Type B pancreatic cell (in vitro differentiated cells): ENCODE data around the gene FOXJ1. TPM values are rescaled to one million over a fixed set of nuclear protein-coding genes. Genes with fewer than 3 reads are reported as not detected.

Experiments used
- DNase-seq: peaks from one replicate; pipeline ENCODE4 v3.0.0; 2021; ENCODE audit warnings: mixed read lengths; ENCODE audit not compliant: unreplicated experiment; ENCODE audit errors: extremely low spot score
- H3K27ac Mint-ChIP-seq: 2 replicates; pipeline ENCODE4 v1.8.0; 2021; ENCODE audit warnings: mild to moderate bottlenecking, mixed read lengths
- H3K27me3 Mint-ChIP-seq: 2 replicates; pipeline ENCODE4 v1.8.0; 2021; ENCODE audit warnings: mixed read lengths
- H3K36me3 Mint-ChIP-seq: 2 replicates; pipeline ENCODE4 v1.8.0; 2021; ENCODE audit warnings: mixed read lengths
- H3K4me1 Mint-ChIP-seq: one replicate; pipeline ENCODE4 v1.8.0; 2021; ENCODE audit warnings: mixed read lengths; ENCODE audit not compliant: unreplicated experiment
- H3K4me3 Mint-ChIP-seq: 2 replicates; pipeline ENCODE4 v1.8.0; 2021; ENCODE audit warnings: mild to moderate bottlenecking, mixed read lengths
- H3K9me3 Mint-ChIP-seq: 2 replicates; pipeline ENCODE4 v1.8.0; 2021; ENCODE audit warnings: mixed read lengths
- total RNA-seq: library from RNA; stranded (reverse); gene quantifications from 2 replicates; pipeline ENCODE4 v1.2.1, GENCODE V29; 2021; ENCODE audit warnings: low replicate concordance
- TF ChIP-seq, protein P1 (sequence below): fragments of 200-600 bp; sonication (generic); conservative IDR thresholded peaks from 2 replicates; pipeline ENCODE4 v1.5.0; 2021; ENCODE audit warnings: antibody characterized with exemption, mild to moderate bottlenecking

Gene FOXJ1
- total RNA-seq, 1 donor from 2014 or later, result 18.2 TPM

DNA sequence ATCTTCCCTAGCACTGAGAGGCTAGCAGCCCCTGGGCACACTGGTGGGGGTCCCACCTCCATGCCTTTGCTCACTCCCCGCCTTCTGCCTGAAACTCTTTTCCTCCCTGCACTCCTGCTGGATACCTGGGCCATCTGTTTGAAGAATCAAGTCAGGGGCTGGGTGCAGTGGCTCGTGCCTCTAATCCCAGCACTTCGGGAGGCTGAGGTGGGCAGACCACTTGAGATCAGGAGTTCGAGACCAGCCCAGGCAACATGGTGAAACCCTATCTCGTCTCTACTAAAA is 15.7 kb downstream of the FOXJ1 start:
- no peak for DNase-seq
- peaks cover 4% of the 10 kb centered on the region for H3K4me1 Mint-ChIP-seq
- no peaks in the 10 kb centered on the region for H3K27me3 Mint-ChIP-seq
- TF ChIP-seq, protein P1, sequence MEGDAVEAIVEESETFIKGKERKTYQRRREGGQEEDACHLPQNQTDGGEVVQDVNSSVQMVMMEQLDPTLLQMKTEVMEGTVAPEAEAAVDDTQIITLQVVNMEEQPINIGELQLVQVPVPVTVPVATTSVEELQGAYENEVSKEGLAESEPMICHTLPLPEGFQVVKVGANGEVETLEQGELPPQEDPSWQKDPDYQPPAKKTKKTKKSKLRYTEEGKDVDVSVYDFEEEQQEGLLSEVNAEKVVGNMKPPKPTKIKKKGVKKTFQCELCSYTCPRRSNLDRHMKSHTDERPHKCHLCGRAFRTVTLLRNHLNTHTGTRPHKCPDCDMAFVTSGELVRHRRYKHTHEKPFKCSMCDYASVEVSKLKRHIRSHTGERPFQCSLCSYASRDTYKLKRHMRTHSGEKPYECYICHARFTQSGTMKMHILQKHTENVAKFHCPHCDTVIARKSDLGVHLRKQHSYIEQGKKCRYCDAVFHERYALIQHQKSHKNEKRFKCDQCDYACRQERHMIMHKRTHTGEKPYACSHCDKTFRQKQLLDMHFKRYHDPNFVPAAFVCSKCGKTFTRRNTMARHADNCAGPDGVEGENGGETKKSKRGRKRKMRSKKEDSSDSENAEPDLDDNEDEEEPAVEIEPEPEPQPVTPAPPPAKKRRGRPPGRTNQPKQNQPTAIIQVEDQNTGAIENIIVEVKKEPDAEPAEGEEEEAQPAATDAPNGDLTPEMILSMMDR, result peak; percentile 14
- H3K4me3 Mint-ChIP-seq, result no peak overlapping the region
- no peaks in the 10 kb centered on the region for H3K9me3 Mint-ChIP-seq
- no peak overlapping the region for H3K27ac Mint-ChIP-seq
- H3K36me3 Mint-ChIP-seq, result no peaks in the 10 kb centered on the region

DNA sequence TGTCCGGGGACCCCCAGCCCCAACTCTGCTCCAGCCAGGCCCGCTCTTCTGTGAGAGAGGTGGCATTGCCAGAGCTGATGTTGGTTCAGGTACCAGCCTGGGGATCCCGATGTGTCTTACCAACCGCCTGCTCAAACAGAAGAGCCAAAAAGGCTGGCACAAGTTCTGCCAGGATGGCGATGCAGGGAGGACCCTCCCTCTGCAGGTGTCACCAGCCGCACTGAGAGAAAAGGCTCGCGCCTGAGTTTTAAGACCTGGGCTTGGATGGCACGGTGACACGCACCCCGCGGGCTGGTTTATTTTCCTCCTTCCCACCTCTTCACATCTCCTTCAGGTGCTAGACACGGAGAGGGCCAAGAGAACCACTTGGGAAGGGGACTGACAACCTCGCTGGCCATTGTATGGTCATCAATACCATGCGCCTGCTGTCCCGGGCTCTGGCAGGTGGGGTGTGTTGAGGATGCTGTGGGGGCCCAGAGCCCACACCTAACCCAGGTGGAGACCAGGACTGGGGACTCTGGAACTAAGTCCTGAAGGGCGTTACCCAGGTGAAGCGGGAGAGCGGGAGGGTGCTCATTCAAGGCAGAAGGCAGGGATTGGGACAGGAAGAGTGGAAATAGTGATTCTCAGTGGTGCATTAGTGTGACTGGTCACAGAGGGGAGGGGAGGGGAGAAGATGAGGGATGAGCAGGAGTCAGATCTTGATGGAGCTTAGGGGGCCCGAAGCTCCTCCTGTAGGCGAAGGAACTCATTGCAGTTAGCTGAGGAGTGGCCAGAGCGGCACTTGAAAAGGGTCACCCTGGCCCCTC is 16.3 kb downstream of the FOXJ1 start:
- H3K27me3 Mint-ChIP-seq, result no peaks in the 10 kb centered on the region

DNA sequence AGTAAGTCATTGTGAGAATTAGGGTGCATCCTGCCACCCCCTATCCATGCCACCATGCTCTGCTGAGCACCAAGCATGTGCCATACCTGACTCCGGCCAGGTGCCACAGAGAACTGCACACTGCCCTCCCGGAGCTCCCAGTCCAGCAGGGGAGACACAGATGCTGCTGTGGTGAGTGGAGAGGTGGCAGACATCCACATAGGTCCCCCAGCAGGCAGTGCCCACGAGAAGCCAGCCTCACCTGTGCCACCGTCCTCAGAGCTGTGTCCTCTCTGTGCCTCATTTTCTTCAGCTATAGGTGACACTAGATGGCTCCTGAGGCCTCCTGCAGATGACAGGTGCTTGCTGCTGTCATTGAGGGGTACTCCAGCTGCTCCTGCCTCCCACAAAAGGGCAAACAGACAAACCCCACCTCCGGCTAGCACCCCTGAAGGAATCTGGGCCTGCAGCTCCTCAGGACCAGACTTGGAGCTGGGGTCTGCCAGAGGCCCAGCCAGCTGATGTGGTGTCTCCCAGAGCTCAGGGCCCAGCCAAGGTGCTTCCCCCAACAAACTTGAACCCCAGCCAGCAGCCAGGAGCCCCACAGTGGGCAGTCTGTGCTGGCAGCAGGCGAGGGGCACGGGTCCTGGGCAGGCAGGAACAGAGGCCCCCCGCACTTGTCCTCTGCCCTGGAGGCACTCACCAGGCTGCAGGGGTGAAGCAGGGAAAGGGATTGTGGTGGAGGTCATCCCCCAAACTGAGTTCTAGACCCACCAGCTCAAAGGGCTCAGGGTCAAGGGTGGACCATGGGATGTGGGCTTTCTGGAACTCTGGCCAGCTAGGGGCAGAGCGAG is 17.1 kb downstream of the FOXJ1 start:
- Mint-ChIP-seq H3K4me3 (no peak overlapping the region), H3K36me3 (no peaks in the 10 kb centered on the region), H3K27ac (no peak overlapping the region), H3K27me3 (no peaks in the 10 kb centered on the region), H3K9me3 (no peaks in the 10 kb centered on the region), H3K4me1 (peaks cover 9% of the 10 kb centered on the region)
- DNase-seq, result no peak
- TF ChIP-seq, protein P1, result no peak

More for the DNA sequence above, 16.3 kb downstream of the FOXJ1 start:
- Mint-ChIP-seq H3K9me3 (no peaks in the 10 kb centered on the region), H3K4me1 (peaks cover 4% of the 10 kb centered on the region), H3K4me3 (no peak overlapping the region), H3K27ac (no peak overlapping the region), H3K36me3 (no peaks in the 10 kb centered on the region)
- TF ChIP-seq, protein P1, result peak; percentile 59
- no peak for DNase-seq

DNA sequence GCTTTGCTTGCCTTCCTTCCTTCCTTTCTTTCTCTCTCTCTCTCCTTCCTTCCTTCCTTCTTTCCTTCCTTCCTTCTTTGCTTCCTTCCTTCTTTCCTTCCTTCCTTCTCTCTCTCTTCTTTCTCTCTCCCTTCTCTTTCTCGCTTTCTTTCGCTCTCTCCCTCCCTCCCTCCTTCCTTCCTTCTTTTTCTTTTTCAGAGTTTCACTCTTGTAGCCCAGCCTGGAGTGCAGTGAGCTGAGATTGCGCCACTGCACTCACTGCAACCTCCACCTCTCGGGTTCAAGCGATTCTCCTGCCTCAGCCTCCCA is 17.9 kb downstream of the FOXJ1 start:
- no peaks in the 10 kb centered on the region for H3K9me3 Mint-ChIP-seq

DNA sequence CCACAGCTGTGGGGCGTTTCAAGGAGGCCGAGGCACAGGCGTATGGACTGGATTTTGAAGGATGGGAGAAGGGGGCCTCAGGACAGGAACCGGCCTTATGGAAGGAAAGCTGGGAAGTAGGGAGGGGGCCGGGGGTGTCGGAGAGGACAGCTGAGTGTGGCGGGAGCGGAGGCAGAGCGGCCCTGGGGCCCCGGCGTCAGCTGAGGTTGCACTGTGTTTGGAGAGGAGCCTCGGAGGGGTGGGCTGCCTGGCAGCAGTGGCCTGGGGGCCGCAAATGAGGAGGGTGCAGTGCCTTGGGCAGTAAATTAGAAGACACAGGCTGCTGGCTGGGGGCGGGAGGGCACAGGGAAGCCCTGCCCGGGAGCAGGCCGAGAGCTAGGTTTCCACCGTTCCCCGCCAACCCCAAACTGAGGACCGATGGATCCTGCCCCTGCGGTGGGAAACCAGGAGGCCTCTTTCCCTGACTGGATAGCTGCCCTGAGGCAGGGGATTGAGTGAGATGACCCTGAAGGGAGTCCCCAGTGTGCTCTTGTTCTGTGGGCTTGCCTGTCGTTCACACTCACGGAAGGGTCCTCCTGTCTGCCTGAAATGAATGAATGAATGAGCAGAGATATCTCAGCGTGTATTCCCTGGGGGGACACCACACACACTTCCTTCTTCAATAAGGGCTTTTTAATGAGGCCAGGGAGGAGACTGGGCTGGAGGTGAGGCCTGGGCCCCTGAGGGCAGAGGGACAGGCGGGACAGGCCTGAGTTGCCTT is 18.4 kb downstream of the FOXJ1 start:
- Mint-ChIP-seq H3K4me3 (no peak overlapping the region), H3K27ac (no peak overlapping the region), H3K36me3 (no peaks in the 10 kb centered on the region), H3K4me1 (peaks cover 9% of the 10 kb centered on the region), H3K27me3 (no peaks in the 10 kb centered on the region), H3K9me3 (no peaks in the 10 kb centered on the region)
- no peak for DNase-seq
- TF ChIP-seq, protein P1, result no peak

More for the DNA sequence above, 17.9 kb downstream of the FOXJ1 start:
- H3K4me3 Mint-ChIP-seq, result no peak overlapping the region
- peaks cover 9% of the 10 kb centered on the region for H3K4me1 Mint-ChIP-seq
- no peak overlapping the region for H3K27ac Mint-ChIP-seq
- H3K27me3 Mint-ChIP-seq, result no peaks in the 10 kb centered on the region
- no peak for DNase-seq
- TF ChIP-seq, protein P1, result no peak
- H3K36me3 Mint-ChIP-seq, result no peaks in the 10 kb centered on the region
